DMS153 treated with DMSO at 0.1 percent for 48 hours (cell line): ENCODE results near the gene BPIFA2.
"Not testable (repeated sequence)": the region's sequence is repeated elsewhere in the genome, so short reads cannot be mapped to it uniquely, and the experiment has no call there.

Experiments
- DNase-seq: peaks from one replicate; lab custom pipeline; 2025; ENCODE audit not compliant: unreplicated experiment; lab: John Stamatoyannopoulos, UW

BPIFA2 gene

GRCh38 chr20:33167859-33168258 is at the start of gene BPIFA2:
Gene BPIFA2 (plus strand): TSS chr20:33168159. CDS start chr20:33169146, 987 bp downstream.
- DNase-seq: no peak

- DNase-seq: no peak
Observed at GRCh38 chr20:33119725-33120720, 47.9 kb upstream of the BPIFA2 start.

GRCh38 chr20:33120934-33121333 is 47.0 kb upstream of the BPIFA2 start:
- no peak for DNase-seq

- not testable (repeated sequence) for DNase-seq
Observed at GRCh38 chr20:33122297-33122696, 45.7 kb upstream of the BPIFA2 start.

- DNase-seq: no peak
Observed at GRCh38 chr20:33124261-33124660, 43.7 kb upstream of the BPIFA2 start.

- no peak for DNase-seq
Observed at GRCh38 chr20:33124994-33125393, 43.0 kb upstream of the BPIFA2 start.

GRCh38 chr20:33125983-33126382 is 42.0 kb upstream of the BPIFA2 start:
- no peak for DNase-seq

- no peak for DNase-seq
Observed at GRCh38 chr20:33127422-33128097, 40.4 kb upstream of the BPIFA2 start.

GRCh38 chr20:33130568-33131061 is 37.3 kb upstream of the BPIFA2 start:
- DNase-seq: peak; percentile 25

- DNase-seq: no peak
Observed at GRCh38 chr20:33131949-33132473, 35.9 kb upstream of the BPIFA2 start.

GRCh38 chr20:33132513-33133372 is 35.2 kb upstream of the BPIFA2 start:
- no peak for DNase-seq

GRCh38 chr20:33133373-33133941 is 34.5 kb upstream of the BPIFA2 start:
- no peak for DNase-seq

GRCh38 chr20:33137195-33137594 is 30.8 kb upstream of the BPIFA2 start:
- no peak for DNase-seq

- DNase-seq: no peak
Observed at GRCh38 chr20:33139467-33139866, 28.5 kb upstream of the BPIFA2 start.

GRCh38 chr20:33145521-33145920 is 22.4 kb upstream of the BPIFA2 start:
- no peak for DNase-seq

- no peak for DNase-seq
Observed at GRCh38 chr20:33147299-33147698, 20.7 kb upstream of the BPIFA2 start.

- no peak for DNase-seq
Observed at GRCh38 chr20:33148040-33148439, 19.9 kb upstream of the BPIFA2 start.

GRCh38 chr20:33154252-33154651 is 13.7 kb upstream of the BPIFA2 start:
- DNase-seq: no peak

GRCh38 chr20:33158637-33159385 is 9.1 kb upstream of the BPIFA2 start:
- no peak for DNase-seq

GRCh38 chr20:33159713-33160112 is 8.2 kb upstream of the BPIFA2 start:
- DNase-seq: no peak
